OCI-LY1 (cell line): Measurements from ENCODE around the gene METTL22.

Experiments
- H2AFZ ChIP-seq: fragments of 200-600 bp; sonication (generic), shearing (Covaris generic); 2 replicates; pipeline ENCODE4 v1.6.0; 2014; ENCODE audit warnings: antibody characterized with exemption, mild to moderate bottlenecking, low read length
- H3F3A ChIP-seq: fragments of 200-600 bp; sonication (generic), shearing (Covaris generic); 2 replicates; pipeline ENCODE4 v1.6.0; 2014; ENCODE audit warnings: mild to moderate bottlenecking, antibody characterized with exemption, low read length, moderate library complexity; ENCODE audit not compliant: insufficient read depth
- H3K27ac ChIP-seq: fragments of 200-600 bp; sonication (generic); 2 replicates; pipeline ENCODE4 v1.5.1; 2014; ENCODE audit warnings: low read length, mixed run types, mild to moderate bottlenecking, low read depth; ENCODE audit not compliant: poor library complexity, severe bottlenecking
- H3K27me3 ChIP-seq: fragments of 200-600 bp; sonication (generic); 2 replicates; pipeline ENCODE4 v1.6.0; 2014; ENCODE audit warnings: antibody characterized with exemption, mild to moderate bottlenecking, low read length, moderate library complexity; ENCODE audit not compliant: insufficient read depth
- H3K36me3 ChIP-seq: fragments of 200-600 bp; sonication (generic); 2 replicates; pipeline ENCODE4 v1.6.1; 2014; ENCODE audit warnings: mild to moderate bottlenecking, antibody characterized with exemption, low read length, moderate library complexity, mixed read lengths; ENCODE audit not compliant: insufficient read depth
- H3K4me1 ChIP-seq: fragments of 200-600 bp; sonication (generic); 2 replicates; pipeline ENCODE4 v1.5.1; 2014; ENCODE audit warnings: mild to moderate bottlenecking, low read length, moderate library complexity; ENCODE audit not compliant: insufficient read depth, severe bottlenecking
- H3K4me2 ChIP-seq: fragments of 200-600 bp; sonication (generic), shearing (Covaris generic); 2 replicates; pipeline ENCODE4 v1.6.1; 2014; ENCODE audit warnings: low read length
- H3K4me3 ChIP-seq: fragments of 200-600 bp; sonication (generic); 2 replicates; pipeline ENCODE4 v1.5.1; 2014; ENCODE audit warnings: low read length, low read depth, mild to moderate bottlenecking, mixed read lengths; ENCODE audit not compliant: poor library complexity, severe bottlenecking
- H3K79me2 ChIP-seq: fragments of 200-600 bp; shearing (Covaris generic); 2 replicates; pipeline ENCODE4 v1.6.1; 2016; ENCODE audit warnings: mixed run types, low read length, mixed read lengths; ENCODE audit not compliant: insufficient read depth
- H3K9ac ChIP-seq: fragments of 200-600 bp; sonication (generic), shearing (Covaris generic); 2 replicates; pipeline ENCODE4 v1.6.1; 2014; ENCODE audit warnings: mild to moderate bottlenecking, low read length, mixed read lengths
- H3K9me2 ChIP-seq: fragments of 200-600 bp; sonication (generic), shearing (Covaris generic); 2 replicates; pipeline ENCODE4 v1.6.1; 2014; ENCODE audit warnings: low read depth, mild to moderate bottlenecking, low read length, mixed read lengths
- H3K9me3 ChIP-seq: fragments of 200-600 bp; shearing (Covaris generic); 2 replicates; pipeline ENCODE4 v1.6.1; 2014; ENCODE audit warnings: low read length, mixed read lengths
- H4K20me1 ChIP-seq: fragments of 200-600 bp; sonication (generic), shearing (Covaris generic); 2 replicates; pipeline ENCODE4 v1.6.0; 2016; ENCODE audit warnings: mild to moderate bottlenecking, low read length; ENCODE audit not compliant: insufficient read depth
- EZH2 ChIP-seq: fragments of 200-600 bp; sonication (generic), shearing (Covaris generic); IDR thresholded peaks from 2 replicates; pipeline ENCODE4 v1.8.0; 2017; ENCODE audit warnings: borderline replicate concordance, mixed run types, mild to moderate bottlenecking, antibody characterized with exemption, low read length, moderate library complexity, mixed read lengths
- TF ChIP-seq, protein P1 (sequence below): fragments of 200-600 bp; sonication (generic), shearing (Covaris generic); IDR thresholded peaks from 2 replicates; pipeline ENCODE4 v1.5.1; 2017; ENCODE audit warnings: mild to moderate bottlenecking, antibody characterized with exemption, low read length, moderate library complexity, mixed read lengths

Gene METTL22

DNA sequence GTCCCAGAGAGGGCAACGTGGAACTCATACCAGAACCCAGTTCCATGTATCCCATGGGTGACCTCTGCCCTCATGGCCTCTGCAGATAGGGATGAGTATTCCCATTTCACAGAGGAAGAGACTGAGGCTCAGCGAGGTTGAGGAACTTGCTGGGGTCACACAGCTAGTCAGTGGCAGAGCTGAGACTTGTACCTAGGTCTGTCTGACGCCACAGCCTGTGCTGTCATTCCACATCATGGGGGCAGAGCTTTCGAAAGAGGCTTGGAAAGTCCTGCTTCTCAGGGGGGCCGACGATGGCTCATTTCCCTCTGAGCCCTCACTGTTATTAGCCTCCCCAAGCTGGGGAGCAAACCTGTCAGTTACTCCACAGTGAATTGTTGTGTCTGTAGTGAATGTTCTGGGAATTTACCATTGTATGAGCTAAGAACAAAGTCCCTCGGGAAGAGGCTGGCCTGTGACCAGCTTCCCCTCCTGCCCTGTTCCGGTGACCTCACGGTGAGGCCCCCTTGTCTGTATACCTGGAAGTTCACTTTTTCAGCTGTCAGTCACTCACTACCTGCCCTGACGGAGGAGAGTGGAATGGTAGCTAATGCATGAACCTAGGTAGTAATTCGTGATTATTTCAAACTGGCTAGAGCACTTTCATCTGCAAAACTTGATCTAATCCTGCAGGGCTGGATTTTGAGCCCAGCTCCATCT is 8.9 kb downstream of the METTL22 start:
- Histone ChIP-seq H2AFZ (no peak overlapping the region), H3K27me3 (no peaks in the 10 kb centered on the region), H3F3A (no peaks in the 10 kb centered on the region), H3K4me2 (no peak overlapping the region), H3K4me3 (no peak overlapping the region), H3K27ac (no peak overlapping the region), H3K9me3 (no peaks in the 10 kb centered on the region), H3K79me2 (no peaks in the 10 kb centered on the region), H3K36me3 (peaks cover 89% of the 10 kb centered on the region), H3K9me2 (no peaks in the 10 kb centered on the region), H3K4me1 (no peaks in the 10 kb centered on the region), H3K9ac (no peak overlapping the region), H4K20me1 (no peaks in the 10 kb centered on the region)
- no peak for TF ChIP-seq EZH2

DNA sequence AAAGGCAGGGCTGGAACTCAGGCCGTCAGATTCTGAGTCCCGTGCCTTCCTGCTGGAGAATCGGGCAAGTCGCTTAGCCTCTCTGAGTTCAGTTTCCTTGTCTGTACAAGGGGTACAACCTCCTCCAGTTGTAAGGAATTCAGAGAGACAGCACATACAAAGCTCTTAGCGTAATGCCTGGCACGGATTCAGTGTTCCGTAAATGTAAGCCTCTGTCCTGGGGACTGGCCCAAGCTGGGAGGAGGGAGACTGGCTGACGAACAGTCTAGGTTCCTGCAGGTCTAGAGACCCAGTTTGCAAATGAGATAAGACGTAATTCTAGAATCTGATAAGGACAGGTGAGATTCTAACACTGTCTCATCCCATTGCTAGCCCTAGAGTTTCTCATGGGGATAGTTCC is 9.9 kb downstream of the METTL22 start:
- no peak overlapping the region for H3K9ac ChIP-seq
- H3K27me3 ChIP-seq: no peaks in the 10 kb centered on the region
- no peaks in the 10 kb centered on the region for H4K20me1 ChIP-seq
- no peak overlapping the region for H2AFZ ChIP-seq
- peaks cover 86% of the 10 kb centered on the region for H3K36me3 ChIP-seq
- H3K9me3 ChIP-seq: no peaks in the 10 kb centered on the region
- H3K9me2 ChIP-seq: no peaks in the 10 kb centered on the region
- no peak overlapping the region for H3K4me3 ChIP-seq
- no peaks in the 10 kb centered on the region for H3K4me1 ChIP-seq
- no peaks in the 10 kb centered on the region for H3F3A ChIP-seq
- H3K27ac ChIP-seq: no peak overlapping the region
- no peaks in the 10 kb centered on the region for H3K79me2 ChIP-seq
- TF ChIP-seq EZH2: no peak
- TF ChIP-seq, protein P1, sequence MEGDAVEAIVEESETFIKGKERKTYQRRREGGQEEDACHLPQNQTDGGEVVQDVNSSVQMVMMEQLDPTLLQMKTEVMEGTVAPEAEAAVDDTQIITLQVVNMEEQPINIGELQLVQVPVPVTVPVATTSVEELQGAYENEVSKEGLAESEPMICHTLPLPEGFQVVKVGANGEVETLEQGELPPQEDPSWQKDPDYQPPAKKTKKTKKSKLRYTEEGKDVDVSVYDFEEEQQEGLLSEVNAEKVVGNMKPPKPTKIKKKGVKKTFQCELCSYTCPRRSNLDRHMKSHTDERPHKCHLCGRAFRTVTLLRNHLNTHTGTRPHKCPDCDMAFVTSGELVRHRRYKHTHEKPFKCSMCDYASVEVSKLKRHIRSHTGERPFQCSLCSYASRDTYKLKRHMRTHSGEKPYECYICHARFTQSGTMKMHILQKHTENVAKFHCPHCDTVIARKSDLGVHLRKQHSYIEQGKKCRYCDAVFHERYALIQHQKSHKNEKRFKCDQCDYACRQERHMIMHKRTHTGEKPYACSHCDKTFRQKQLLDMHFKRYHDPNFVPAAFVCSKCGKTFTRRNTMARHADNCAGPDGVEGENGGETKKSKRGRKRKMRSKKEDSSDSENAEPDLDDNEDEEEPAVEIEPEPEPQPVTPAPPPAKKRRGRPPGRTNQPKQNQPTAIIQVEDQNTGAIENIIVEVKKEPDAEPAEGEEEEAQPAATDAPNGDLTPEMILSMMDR: no peak
- no peak overlapping the region for H3K4me2 ChIP-seq

DNA sequence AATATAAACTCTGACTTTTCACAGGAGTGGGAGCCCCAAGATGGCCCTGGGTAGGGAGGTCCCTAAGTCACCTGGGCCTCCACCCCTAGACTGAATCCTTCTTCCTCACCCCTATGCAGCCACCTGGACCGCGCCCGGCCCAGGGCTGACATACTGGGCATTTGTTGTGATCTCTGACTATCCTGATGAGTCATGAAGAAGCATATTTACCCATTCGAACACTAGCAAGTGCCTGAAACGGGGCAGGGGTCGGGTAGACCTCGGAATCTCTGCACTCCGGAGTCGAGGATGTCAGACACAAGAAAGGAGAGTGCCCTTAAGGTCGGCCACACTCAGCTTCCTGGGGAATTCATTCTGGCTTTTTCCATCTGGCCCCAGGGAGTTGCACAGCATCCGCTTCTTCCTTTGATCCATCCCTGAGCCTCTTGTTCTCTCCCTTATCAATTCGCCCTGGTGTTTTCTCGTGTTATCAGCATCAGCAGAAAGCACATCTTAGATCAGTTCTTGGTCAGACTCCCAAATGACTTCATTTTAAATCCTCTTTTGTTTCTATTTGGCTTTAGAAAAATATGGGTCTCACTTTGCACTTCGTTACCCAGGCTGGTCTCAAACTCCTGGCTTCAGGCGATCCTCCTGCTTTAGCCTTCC is 10.4 kb downstream of the METTL22 start:
- no peak overlapping the region for H3K4me2 ChIP-seq
- H3K79me2 ChIP-seq: no peaks in the 10 kb centered on the region
- TF ChIP-seq EZH2: no peak
- TF ChIP-seq, protein P1: no peak
- H3F3A ChIP-seq: no peaks in the 10 kb centered on the region
- no peaks in the 10 kb centered on the region for H3K4me1 ChIP-seq
- no peak overlapping the region for H3K9ac ChIP-seq
- no peak overlapping the region for H3K27ac ChIP-seq
- H3K9me3 ChIP-seq: no peaks in the 10 kb centered on the region
- H3K27me3 ChIP-seq: no peaks in the 10 kb centered on the region
- H2AFZ ChIP-seq: no peak overlapping the region
- H4K20me1 ChIP-seq: no peaks in the 10 kb centered on the region
- no peaks in the 10 kb centered on the region for H3K9me2 ChIP-seq
- H3K36me3 ChIP-seq: peaks cover 86% of the 10 kb centered on the region
- H3K4me3 ChIP-seq: no peak overlapping the region
